ENCODE results near the gene MOV10.

The MOV10 gene

GRCh38 chr1:112674986-112675727, 698 bp downstream of the MOV10 start:
- no peak for DNase-seq

- no peak for DNase-seq
Measured at GRCh38 chr1:112675728-112676381, 1.4 kb downstream of the MOV10 start.

- no peak for DNase-seq
Measured at GRCh38 chr1:112676543-112676942, 2.1 kb downstream of the MOV10 start.

GRCh38 chr1:112677501-112677900, 3.0 kb downstream of the MOV10 start:
- DNase-seq: no peak

GRCh38 chr1:112678605-112679004, 4.1 kb downstream of the MOV10 start:
- DNase-seq: no peak

GRCh38 chr1:112685913-112686312, 11.5 kb downstream of the MOV10 start:
- DNase-seq: no peak

GRCh38 chr1:112686417-112686816, 12.0 kb downstream of the MOV10 start:
- DNase-seq: no peak

GRCh38 chr1:112686835-112687234, 12.4 kb downstream of the MOV10 start:
- no peak for DNase-seq

GRCh38 chr1:112687361-112687760, 12.9 kb downstream of the MOV10 start:
- no peak for DNase-seq

GRCh38 chr1:112687785-112688496, 13.5 kb downstream of the MOV10 start:
- DNase-seq: no peak

GRCh38 chr1:112688781-112689193, 14.3 kb downstream of the MOV10 start:
- no peak for DNase-seq

- no peak for DNase-seq
Measured at GRCh38 chr1:112689196-112689841, 14.9 kb downstream of the MOV10 start.

- DNase-seq: no peak
Measured at GRCh38 chr1:112689842-112690237, 15.4 kb downstream of the MOV10 start.

- no peak for DNase-seq
Measured at GRCh38 chr1:112692681-112693080, 18.2 kb downstream of the MOV10 start.

- no peak for DNase-seq
Measured at GRCh38 chr1:112693821-112694220, 19.4 kb downstream of the MOV10 start.

GRCh38 chr1:112694363-112694929, 20.0 kb downstream of the MOV10 start:
- DNase-seq: no peak

- DNase-seq: no peak
Measured at GRCh38 chr1:112695276-112695675, 20.8 kb downstream of the MOV10 start.

- no peak for DNase-seq
Measured at GRCh38 chr1:112696578-112697314, 22.3 kb downstream of the MOV10 start.

GRCh38 chr1:112697781-112698201, 23.3 kb downstream of the MOV10 start:
- no peak for DNase-seq

GRCh38 chr1:112698366-112699310, 24.2 kb downstream of the MOV10 start:
- DNase-seq: no peak
